ENCODE data around the gene USP20. TPM values are rescaled to one million over a fixed set of nuclear protein-coding genes. Genes with fewer than 3 reads are reported as not detected.
A peak's percentile ranks its signal among the peaks of the same experiment; 100 is the strongest.

Gene USP20
- total RNA-seq, 2 experiments from 2014 or later = 37.6 to 48.5 TPM

DNA sequence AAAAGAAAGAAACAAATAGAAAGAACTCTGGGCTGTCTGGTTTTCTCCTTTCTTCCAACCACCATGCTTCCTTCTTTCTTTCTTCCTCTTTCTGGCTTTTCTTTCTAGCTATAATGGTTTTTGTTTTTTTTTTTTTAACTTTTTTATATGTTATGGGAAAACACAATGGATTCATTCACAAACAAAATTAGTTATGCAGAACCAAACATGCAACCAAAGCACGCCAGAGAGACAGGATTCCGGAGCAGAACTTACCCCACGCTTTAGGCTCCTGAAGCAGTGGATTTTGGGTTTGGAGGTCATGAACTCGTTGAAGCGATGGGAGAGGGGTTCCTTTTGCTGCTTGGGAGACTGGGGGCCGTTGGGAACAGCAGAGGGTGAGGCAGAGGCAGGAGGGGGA lies 88.3 kb downstream of the USP20 start:
- Mint-ChIP-seq H3K9me3 (ENCODE audit: low read depth) (no peaks in the 10 kb centered on the region), H3K36me3 (ENCODE audit: low read depth) (peaks cover 73% of the 10 kb centered on the region), H3K27ac (no peak overlapping the region), H3K4me3 (no peak overlapping the region), H3K27me3 (no peaks in the 10 kb centered on the region), H3K4me1 (peaks cover 28% of the 10 kb centered on the region)
- ATAC-seq = no peak
- intact Hi-C loops (cut with DNase I, micrococcal nuclease) = no loop called here
- DNase-seq = no peak
- POLR2A ChIA-PET = interaction anchor here (0.6 kb wide), 1 partner anchor 9 kb away, joined by 4 read pairs; no protein-coding TSS in a partner anchor
- CTCF ChIA-PET = interaction anchor here (0.7 to 1.1 kb wide), 2 partner anchors 14 to 725 kb away, joined by 4 read pairs; no protein-coding TSS in a partner anchor

- Mint-ChIP-seq H3K4me3 (no peak overlapping the region), H3K27ac (peak overlapping the region; percentile 86), H3K4me1 (peaks cover 50% of the 10 kb centered on the region), H3K27me3 (no peaks in the 10 kb centered on the region), H3K9me3 (ENCODE audit: low read depth) (no peaks in the 10 kb centered on the region), H3K36me3 (ENCODE audit: low read depth) (peaks cover 57% of the 10 kb centered on the region)
- no peak for DNase-seq
- peak; percentile 39 for ATAC-seq
- intact Hi-C loops (cut with DNase I, micrococcal nuclease) = loop anchor here in 1 of 2 experiments (5.0 kb wide), 1 partner anchor 93 kb away; no protein-coding TSS in a partner anchor
- ChIA-PET CTCF (interaction anchor here (0.5 kb wide), 1 partner anchor 139 kb away, joined by 3 read pairs; no protein-coding TSS in a partner anchor), POLR2A (interaction anchor here (0.6 to 1.0 kb wide), 3 partner anchors 13 to 87 kb away, joined by 3 to 6 read pairs (median 4); no protein-coding TSS in a partner anchor)
These were observed 94.4 kb downstream of the USP20 start for GRCh38 chr9:129929496-129930125.

GRCh38 chr9:129930743-129931142 lies 95.5 kb downstream of the USP20 start:
- no peaks in the 10 kb centered on the region for H3K27me3 Mint-ChIP-seq
- no peak for DNase-seq
- intact Hi-C loops (cut with DNase I, micrococcal nuclease) = loop anchor here in 1 of 2 experiments (5.0 kb wide), 1 partner anchor 92 kb away; no protein-coding TSS in a partner anchor
- CTCF ChIA-PET = no interaction called here
- peaks cover 55% of the 10 kb centered on the region for H3K36me3 Mint-ChIP-seq (ENCODE audit: low read depth)
- peaks cover 60% of the 10 kb centered on the region for H3K4me1 Mint-ChIP-seq
- H3K27ac Mint-ChIP-seq = peak overlapping the region; percentile 86
- POLR2A ChIA-PET = no interaction called here
- no peaks in the 10 kb centered on the region for H3K9me3 Mint-ChIP-seq (ENCODE audit: low read depth)
- H3K4me3 Mint-ChIP-seq = no peak overlapping the region
- no peak for ATAC-seq

Small RNA genes lying within 50 kb of the gene (microRNA-seq; reads per million reads assigned to microRNA genes)
- 2.1 reads per million for gene MIR6855 (ENCODE audit: borderline replicate concordance)

Other genes with a start within 250 kb of the USP20 start
- gene C9orf50, start 214.4 kb upstream of the USP20 start, total RNA-seq = not detected
- 10 to 100 TPM; 50.1 to 69.2 TPM for gene NTMT1, start 209.3 kb upstream of the USP20 start, total RNA-seq
- gene ASB6, start 193.3 kb upstream of the USP20 start, total RNA-seq = 10 to 100 TPM; 13.4 to 15.0 TPM
- under 1 TPM; 0.49 to 0.57 TPM for gene PRRX2, start 169.8 kb upstream of the USP20 start, total RNA-seq
- under 1 TPM; 0.09 to 0.16 TPM for gene PTGES, start 82.4 kb upstream of the USP20 start, total RNA-seq
- gene TOR1B, start 32.3 kb upstream of the USP20 start, total RNA-seq = 10 to 100 TPM; 18.0 to 22.1 TPM
- gene TOR1A, start 11.3 kb upstream of the USP20 start, total RNA-seq = 10 to 100 TPM; 34.9 to 39.7 TPM
- gene C9orf78, start 183 bp upstream of the USP20 start, total RNA-seq = 10 to 100 TPM; 42.8 to 59.8 TPM
- gene FNBP1, start 207.7 kb downstream of the USP20 start, total RNA-seq = 100 to 1,000 TPM; 254 to 354 TPM
- gene GPR107, start 218.4 kb downstream of the USP20 start, total RNA-seq = 10 to 100 TPM; 17.7 to 19.7 TPM

Data from activated CD4-positive, alpha-beta T cell treated with anti-CD3 and anti-CD28 coated beads for 36 hours (primary cell).